Fibroblast of skin of right biceps (primary cell): ENCODE data around the gene SNAI1.
"Not testable (repeated sequence)": the region's sequence is repeated elsewhere in the genome, so short reads cannot be mapped to it uniquely, and the experiment has no call there.

ENCODE experiments used
- DNase-seq: peaks from one replicate; pipeline ENCODE4 v3.0.0-alpha.2; 2013

The SNAI1 gene

DNA sequence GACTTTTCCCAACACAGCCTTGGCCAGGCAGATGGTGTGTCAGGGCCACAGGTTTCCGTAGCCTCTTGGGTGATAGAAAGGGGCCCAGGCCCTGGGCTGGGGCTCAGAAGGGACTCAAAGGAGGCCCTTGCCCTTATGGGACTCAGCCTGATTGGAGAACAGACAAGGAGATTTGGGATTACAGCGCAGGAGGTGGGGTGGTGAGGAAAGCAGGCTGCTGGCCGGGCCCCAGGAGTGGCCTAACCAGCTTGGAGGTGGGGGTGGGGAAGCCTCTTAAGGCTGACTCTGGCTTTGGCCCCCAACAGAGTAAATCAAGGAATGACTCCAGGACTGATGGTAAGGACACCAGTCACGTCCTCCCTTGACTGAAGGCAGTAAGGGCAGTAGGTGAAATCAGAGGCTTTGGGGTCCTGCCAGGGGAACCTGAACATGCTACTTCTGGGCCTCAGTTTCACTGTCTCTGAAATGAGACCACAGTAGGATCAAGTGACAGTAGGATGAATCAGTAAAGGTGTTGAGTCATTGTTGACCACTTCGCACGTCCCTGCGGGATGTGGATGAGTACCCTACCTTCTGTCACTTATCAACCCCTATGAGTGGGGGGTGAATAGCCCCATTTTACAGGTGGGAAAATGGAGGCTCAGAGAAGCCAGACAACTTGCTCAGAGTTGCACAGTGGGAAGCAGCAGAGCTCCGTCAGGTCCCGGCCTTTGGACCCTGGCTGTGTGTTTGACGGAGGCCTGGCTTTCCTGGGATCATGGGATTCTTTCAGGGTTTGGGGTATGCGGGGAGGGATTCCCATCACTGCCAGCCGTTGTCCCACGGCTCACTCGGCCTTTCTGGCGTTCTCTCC lies 4.5 kb downstream of the SNAI1 start:
- peak; percentile 48 for DNase-seq

DNA sequence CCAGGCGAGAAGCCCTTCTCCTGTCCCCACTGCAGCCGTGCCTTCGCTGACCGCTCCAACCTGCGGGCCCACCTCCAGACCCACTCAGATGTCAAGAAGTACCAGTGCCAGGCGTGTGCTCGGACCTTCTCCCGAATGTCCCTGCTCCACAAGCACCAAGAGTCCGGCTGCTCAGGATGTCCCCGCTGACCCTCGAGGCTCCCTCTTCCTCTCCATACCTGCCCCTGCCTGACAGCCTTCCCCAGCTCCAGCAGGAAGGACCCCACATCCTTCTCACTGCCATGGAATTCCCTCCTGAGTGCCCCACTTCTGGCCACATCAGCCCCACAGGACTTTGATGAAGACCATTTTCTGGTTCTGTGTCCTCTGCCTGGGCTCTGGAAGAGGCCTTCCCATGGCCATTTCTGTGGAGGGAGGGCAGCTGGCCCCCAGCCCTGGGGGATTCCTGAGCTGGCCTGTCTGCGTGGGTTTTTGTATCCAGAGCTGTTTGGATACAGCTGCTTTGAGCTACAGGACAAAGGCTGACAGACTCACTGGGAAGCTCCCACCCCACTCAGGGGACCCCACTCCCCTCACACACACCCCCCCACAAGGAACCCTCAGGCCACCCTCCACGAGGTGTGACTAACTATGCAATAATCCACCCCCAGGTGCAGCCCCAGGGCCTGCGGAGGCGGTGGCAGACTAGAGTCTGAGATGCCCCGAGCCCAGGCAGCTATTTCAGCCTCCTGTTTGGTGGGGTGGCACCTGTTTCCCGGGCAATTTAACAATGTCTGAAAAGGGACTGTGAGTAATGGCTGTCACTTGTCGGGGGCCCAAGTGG lies 5.3 kb downstream of the SNAI1 start:
- DNase-seq = no peak

DNA sequence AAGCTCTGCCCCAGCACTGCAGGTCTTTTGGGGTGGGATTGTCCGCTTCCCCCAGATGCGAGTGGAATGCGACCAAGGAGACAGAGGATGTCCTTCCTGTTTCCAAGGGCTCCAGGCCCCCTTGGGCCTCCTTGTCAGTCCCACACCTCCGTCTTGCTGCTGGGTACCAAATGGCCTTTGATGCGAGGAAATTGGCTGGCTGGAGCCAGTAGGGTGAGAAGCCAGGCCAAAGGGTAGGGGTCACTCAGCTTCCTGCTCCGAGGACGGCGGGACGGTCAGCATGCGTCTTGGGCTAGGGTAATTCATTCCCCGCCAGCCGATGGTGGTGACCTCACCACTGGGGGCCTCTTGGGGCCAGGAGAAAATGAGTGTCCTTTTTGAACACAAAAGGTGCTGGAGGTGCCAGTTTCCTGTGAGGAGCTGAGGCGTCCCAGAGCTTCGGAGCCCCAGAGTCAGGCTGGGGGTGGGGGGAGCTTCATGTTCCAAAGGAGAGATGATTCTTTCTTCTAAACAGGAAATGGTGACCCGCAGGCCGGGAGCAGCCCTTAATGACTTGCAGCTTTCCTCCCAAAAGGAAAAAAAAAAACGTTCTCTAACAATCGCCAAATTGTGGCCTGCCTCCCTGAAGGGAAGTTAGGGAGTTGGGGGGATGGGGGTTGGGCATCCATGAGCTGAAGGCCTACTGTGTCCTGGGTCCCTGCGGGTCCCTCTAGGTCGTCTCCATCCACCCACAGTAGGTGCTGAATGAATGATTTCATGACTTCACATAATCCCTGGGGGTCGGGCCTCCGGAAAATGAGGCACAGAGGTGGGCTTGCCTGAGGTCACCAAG lies 6.7 kb downstream of the SNAI1 start:
- peak; percentile 95 for DNase-seq

DNA sequence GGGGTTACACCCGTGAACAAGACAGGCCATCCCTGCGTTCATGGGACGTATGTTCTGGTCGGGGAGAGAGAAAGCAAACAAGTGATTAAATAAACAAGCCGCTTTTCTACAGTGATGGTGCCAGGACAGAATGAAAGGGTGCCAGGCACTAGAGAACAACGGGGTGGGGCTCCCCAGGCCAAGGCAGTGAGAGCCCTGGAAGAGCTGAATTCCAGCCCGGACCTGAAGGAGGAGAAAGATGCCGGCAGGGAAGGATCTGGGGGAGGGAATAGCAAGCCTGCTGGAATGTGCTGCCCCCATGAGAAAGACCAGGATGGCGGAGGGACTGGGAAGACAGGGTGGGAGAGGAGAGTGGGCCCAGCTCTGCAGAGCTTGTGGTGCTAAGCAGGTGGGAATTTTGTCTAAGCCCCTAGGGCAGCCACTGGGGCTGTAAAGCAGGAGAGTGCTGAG lies 7.5 kb downstream of the SNAI1 start:
- peak; percentile 59 for DNase-seq

DNA sequence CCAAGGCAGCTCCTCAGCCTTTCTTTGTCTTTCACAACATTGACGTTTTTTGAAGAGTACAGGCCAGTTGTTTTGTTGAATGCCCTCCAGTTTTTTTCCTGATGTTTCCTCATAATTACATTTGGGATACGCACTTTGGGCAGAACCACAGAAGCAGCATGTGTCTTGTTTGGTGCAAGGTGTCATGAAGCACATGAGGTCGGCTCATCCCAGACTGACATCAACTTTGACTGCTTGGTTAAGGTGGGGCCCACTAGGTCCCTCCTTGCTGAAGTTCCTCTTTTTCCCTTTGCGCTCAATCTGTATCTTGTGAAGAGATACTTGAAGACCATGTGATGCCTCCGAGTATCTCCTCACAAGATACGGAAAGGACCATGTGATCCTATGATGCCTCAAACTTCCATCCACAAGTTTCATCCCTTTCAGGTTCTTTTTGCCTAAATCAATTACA lies 10.5 kb downstream of the SNAI1 start:
- DNase-seq = no peak

DNA sequence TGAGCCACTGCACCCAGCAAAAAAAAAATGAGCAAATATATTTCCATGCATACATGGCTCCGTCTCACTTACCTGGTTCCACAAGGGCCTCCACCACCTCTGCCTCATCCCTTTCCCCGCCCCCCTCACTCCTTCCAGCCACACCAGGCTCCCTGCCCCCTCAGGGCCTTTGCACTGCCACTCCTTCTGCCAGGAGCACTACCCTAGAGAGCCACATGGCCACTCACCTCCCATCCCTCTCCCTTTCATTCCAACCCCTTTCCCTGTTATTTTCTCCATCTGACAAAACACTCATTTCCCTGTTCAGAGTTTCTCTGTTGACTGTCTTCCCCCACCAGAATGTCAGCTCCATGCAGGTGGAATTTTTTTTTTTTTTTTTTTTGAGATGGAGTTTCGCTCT lies 12.8 kb downstream of the SNAI1 start:
- DNase-seq = no peak

DNA sequence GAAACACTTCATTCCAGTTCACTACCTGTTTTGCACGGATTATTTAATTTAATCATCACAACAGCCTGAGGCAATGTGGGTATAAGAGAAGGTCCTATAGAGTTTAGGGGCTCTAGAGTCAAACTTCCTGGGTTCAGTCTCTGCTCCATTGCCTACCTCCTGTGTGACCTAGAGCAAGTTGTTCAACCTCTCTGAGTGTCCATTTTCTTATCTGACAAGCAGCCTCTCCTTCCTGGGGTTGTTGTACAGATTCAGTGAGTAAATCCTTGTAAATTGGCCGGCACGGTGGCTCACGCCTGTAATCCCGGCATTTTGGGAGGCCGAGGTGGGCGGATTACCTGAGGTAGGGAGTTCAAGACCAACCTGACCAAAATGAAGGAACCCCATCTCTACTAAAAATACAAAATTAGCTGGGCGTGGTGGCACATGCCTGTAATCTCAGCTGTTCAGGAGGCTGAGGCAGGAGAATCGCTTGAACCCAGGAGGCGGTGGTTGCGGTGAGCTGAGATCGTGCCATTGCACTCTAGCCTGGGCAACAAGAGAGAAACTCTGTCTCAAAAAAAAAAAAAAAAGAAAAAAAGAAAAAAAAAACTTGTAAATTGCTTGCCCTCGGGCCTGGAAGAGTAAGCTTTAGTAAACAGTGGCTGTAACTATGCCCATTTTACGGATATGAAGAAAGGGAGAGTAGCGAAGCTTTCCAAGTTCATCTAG lies 15.9 kb downstream of the SNAI1 start:
- not testable (repeated sequence) for DNase-seq

DNA sequence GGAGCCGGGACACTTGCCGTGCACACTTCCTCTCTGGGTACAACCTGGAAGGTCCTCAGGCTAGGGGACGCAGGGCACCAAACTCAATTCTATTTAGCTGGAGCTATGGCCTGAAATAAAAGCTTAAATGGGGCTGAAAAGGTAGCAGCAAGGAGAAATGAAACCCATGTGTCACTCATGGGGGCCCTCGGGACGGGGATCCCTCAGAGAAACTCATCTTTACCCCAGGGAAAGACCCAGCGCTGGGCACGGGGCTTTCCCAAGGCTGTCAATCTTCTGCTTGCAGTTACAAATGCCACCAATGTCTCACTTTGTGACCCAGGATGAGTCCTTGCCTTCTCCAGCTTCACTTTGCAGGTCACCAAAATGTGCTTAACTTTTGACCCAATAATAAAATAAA lies 16.5 kb downstream of the SNAI1 start:
- DNase-seq = no peak

DNA sequence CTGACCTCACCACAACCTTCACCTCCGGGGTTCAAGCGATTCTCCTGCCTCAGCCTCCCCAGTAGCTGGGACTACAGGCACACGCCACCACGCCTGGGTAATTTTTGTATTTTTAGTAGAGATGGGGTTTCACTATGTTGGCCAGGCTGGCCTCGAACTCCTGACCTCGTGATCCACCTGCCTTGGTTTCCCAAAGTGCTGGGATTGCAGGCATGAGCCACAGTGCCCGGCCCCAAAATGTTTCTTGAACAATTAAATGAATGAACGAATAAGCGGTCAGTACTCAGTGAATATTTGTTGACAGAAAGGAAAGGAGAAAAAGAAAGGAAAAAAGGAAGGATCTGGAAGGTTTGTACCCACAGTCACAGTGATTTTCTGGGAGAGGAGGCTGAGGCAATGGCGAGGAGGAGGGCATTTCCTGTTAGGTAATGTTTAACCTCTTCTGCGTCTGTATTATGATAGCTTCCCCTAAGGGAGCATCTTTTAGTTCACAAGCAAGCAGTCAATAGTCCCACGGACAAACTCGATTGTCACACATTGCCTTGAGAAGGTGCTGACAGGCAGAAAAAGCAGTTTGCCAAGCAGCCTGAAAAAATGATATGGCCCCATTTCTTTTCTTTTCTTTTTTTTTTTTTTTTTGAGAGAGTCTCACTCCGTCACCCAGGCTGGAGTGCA lies 17.9 kb downstream of the SNAI1 start:
- not testable (repeated sequence) for DNase-seq

DNA sequence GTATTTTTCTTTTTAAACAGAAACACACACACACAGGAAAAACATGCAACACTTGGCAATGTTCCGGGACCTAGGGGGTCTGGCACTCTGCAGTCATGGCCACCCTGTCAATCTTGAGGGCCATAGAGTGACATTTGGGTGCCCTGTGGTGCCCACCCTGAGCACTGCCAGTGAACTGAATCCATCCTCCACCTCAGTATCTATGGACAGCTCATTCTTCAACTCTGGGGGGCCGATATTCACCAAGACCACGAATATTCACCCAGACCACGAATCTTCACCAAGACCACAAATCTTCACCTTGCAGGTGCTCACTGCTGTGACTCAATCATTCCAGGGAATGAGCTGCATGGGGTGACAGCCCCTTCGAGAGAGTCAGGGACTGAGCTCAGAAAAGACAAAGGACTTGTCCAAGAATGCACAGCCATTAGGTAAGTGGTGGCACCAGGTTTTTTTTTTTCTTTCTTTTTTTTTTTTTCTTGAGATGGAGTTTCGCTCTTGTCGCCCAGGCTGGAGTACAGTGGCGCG lies 19.1 kb downstream of the SNAI1 start:
- DNase-seq = peak; percentile 72

DNA sequence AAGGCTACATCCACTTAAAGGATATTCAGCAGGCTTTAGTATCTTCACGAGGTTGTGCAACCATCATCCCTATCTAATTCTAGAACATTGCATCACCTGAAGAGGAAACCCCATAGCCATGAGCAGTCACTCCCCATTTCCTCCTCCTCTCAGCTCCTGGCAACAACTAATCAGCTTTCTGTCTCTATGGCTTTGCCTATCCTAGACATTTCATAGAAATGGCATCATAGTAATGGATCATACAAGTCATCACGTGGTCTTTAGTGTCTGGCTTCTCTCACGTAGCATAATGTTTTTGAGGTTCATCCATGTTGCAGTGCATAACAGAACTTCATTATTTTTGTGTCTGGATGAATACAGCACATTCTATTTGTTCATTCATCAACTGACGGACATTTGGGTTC lies 20.5 kb downstream of the SNAI1 start:
- DNase-seq = peak; percentile 95

DNA sequence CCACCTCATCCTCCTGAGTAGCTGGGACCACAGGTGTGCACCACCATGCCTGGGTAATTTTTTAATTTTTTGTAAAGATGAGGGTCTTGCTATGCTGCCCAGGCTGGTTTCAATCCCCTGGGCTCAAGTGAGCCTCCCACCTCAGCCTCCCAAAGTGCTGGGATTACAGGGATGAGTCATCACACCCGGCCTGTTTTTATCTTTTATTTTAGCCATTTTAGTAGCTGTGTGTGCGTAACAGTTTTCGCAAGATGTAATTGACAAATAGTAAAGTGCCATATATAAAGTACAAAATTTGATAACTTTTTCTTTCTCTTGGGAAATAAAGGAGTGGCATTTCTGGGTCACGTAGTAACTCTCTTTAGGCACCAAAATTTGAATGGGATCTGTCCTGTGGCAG lies 21.4 kb downstream of the SNAI1 start:
- no peak for DNase-seq

DNA sequence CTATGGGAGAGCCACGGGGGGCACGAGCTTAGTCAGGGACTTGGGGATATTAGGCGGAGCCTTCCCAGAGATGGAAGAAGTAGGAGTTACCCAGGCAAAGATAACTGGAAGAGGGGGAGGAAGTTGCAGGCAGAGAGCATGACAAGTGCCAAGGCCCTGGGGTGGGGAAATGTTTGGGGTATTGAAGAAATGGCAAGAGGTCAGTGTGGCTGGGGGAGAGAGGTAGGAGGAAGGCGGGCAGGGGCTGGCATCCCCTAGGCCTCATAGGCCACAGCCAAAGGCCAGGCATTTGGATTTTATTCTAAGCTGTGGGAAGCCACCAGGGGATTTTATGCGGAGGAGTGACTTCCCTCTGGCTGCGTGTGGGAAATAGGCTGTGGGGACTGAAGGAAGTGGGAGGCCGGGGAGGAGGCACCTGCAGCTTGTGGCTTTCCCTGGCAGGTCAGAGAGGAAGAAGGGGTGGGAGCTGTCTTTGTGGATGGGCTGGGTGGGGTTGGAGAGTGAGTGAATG lies 22.7 kb downstream of the SNAI1 start:
- no peak for DNase-seq

DNA sequence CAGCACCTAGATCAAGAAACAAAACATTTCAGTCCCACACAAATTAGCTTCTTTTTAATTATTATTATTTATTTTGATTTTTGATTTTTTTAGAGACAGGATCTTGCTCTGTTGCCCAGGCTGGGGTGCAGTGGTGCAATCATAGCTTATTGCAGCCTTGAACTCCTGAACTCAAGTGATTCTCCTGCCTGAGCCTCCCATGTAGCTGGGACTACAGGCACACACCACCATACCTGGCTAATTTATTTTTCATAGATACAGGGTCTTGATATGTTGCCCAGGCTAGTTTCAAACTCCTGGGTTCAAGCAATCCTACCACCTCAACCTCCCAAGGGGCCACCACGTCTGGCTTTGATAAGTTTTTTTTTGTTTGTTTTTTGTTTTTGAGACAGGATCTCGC lies 24.6 kb downstream of the SNAI1 start:
- DNase-seq = no peak

DNA sequence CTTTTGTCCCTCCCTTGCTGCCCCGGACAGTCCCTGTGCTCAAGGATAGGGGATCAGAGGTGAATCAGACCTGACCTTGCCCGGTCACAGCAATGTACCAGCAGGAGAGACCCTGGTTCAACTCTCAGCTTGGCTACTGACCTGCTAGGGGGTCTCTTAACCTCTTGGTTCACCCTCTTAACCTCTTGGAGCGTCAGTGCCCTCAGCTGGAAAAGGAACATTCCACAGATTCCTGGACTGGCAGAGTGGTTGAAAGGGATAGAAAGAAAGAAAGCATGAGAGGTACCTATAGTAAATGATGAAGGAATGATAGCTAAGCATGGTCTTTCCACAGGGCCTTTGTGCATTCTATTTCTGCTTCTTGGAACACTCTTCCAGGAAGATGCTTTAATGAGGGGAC lies 25.2 kb downstream of the SNAI1 start:
- no peak for DNase-seq

DNA sequence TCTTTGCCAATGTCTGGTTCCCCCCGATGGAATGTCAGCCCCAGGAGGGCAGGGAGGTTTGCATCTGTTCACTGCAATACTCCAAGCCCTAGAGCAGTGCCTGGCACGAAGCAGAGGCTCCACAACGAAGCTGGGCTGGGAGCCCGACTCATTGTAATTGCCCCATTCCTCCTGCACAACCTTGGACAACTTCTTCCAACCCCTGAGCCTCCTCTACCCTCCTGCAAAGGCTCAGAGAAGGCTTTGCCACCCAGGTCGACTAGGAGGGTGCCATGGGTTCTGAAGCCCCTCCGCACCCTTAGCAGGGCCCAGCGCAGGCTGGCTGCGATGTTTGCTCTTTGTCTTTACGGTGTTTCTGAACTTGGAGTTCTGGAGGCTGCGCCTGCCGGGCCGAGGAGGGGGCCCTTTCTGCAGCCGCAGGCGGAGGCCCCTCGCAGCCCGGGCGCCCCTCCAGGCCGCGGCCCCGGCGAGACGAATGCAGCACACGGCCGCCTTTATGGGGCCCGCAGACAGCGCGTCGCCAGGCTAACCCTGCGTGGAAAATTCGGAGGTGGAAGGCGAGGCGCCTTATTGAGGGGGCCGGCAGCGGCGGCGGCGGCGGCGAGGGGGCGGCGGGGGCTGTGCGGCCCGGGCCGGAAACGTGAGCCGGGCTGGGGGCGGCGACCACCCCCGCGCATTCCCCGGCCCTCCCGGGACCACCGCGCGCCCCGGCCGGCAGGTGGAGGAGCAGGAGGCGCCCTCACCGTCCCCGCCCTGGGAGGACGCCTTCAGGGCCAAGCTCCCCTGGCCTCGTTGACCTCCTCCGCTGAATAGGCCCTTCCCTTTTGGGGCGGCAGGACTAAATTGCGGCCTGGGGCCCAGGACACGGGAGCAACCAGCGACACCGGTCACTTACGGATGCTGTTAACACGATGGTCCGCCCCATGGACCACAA lies 27.0 kb downstream of the SNAI1 start:
- DNase-seq = no peak

DNA sequence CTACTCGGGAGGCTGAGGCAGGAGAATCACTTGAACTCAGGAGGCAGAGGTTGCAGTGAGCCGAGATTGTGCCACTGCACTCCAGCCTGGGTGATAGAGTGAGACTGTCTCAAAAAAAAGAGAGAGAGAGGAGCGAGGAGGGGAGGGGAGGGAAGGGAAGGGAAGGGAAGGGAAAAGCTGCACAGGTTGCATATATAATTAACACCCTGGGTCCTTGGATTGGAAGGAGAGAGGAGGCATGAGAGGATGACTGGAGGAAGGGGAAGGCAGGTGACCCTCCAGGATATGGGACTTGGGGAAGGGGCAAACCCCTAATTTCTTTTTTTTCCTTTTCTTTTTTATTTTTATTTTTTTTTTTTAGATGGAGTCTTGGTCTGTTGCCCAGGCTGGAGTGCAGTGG lies 28.8 kb downstream of the SNAI1 start:
- not testable (repeated sequence) for DNase-seq

DNA sequence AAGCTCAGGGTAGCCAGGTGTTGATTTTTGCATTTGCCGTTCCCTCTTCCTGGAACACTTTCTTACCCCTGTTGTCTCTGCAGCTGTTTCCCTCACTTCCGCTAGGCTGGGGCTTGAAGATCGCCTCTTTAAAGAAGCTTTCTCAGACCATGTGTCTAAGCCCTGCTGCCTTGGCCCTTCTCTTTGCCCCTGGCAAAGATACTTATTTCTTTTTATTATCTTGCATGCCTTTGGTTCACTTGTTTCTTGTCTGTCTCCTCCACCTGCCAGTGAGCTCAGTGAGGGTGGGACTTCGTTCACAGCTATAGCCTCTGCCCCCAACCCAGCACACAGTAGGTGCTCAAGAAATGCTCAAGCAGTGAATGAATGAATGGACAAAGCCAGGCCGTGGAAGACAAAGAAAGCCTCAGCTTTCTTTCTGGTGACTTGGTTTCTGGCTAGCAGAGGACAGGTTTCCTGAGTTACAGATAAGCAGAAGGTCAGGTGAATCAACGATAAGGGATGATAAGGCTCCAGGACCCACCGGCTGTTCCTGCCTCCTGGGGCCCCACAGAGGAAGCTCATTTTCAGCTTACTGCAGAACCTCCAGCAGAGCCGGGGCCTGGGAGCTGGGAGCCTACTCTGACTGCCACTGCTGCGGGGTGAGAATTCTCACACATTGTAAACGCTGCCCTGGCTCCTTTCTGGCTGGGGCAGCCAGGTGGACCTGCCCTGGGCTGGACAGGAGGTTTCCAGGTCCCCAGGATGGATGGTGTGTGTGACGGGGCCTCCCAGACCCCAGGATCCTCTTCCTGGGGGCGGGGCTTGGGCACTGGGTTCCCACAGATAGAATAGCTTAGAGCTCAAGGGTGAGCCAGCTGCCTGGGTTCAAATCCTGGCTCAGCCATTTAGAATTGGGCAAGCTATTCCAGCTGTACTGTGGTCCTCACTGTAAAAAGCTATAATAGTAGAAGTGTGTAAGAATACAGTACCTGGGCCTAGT lies 29.8 kb downstream of the SNAI1 start:
- DNase-seq = no peak

DNA sequence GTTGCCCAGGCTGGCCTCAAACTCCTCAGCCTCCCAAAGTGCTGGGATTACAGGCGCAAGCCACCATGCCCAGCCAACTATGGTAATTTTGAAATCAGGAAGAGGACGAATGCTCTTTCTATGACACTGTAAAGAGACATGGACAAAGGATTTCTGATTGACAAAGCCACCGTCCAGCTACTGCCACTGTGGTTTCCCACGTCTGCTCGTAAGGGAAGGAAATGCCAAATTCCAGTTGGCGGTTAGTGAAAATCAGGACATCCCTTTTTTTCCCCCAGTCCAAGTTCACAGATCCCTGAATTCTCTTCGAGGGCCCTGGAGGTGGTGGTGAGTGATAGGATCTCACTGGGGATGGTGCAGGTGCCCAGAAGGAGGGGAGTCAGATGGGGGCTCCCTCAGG lies 31.2 kb downstream of the SNAI1 start:
- DNase-seq = no peak
